ENCODE results near the gene TCP11L2. TPM values are rescaled to one million over a fixed set of nuclear protein-coding genes. Genes with fewer than 3 reads are reported as not detected.
"Not testable (repeated sequence)": the region's sequence is repeated elsewhere in the genome, so short reads cannot be mapped to it uniquely, and the experiment has no call there.

Gene TCP11L2
- total and polyA plus RNA-seq, 9 of the 15 experiments (the other 6 are each of a cell fraction or from before 2014, with no cell fraction given): 0.39 to 4.5 (median 1.3) TPM

DNA sequence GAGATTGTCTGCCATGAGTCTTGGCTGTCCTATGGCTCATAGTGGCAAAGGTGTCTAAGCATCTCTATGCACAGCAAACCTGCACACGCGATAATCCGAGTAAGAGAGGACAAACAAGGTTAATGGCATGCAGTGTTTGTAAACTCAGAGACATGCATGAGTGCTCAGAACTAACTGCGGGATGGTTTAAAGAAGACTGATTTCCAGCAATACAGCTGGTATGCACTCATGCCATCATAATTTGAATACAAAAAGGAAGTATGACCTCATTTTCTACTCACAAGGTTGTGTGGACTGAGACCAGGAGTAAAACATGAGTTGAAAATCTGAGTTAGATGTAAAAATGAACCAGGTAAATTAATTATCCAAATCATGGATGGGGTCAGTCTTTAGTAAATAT, 16.6 kb upstream of the TCP11L2 start:
- H3K4me2 ChIP-seq (ENCODE audit: insufficient read depth, low read length): no peak overlapping the region
- ChIA-PET CTCF (ENCODE audit: low intra/inter-chr PET ratio) (no interaction called here), POLR2A (interaction anchor here (1.0 kb wide), 1 partner anchor 21 kb away, joined by 3 read pairs; no protein-coding TSS in a partner anchor)
- H3K27me3 ChIP-seq (ENCODE audit: control insufficient read depth in 2 of 2, insufficient read depth in 2 of 2, low read length in 2 of 2): peaks cover 0 to 10% of the 10 kb centered on the region in 2 experiments; a peak in 4 of 5 replicates
- TF ChIP-seq RBM25 (IDR thresholded peaks at IDR 0.05; ENCODE audit: low read depth, low read length, severe bottlenecking) (no peak), USF1 (CRISPR knock-in tag; IDR thresholded peaks at IDR 0.05) (no peak), ATF3 (IDR thresholded peaks at IDR 0.05) (0 out of 2 replicates have a peak, but pooled peaks have one; percentile 35), ATF3 (CRISPR knock-in tag; conservative IDR thresholded peaks at IDR 0.05) (no peak), FOXK1 (CRISPR knock-in tag; IDR thresholded peaks at IDR 0.05; ENCODE audit: borderline replicate concordance) (no peak), SNIP1 (IDR thresholded peaks at IDR 0.05; ENCODE audit: low read depth) (no peak), GTF2F1 (IDR thresholded peaks at IDR 0.05; ENCODE audit: low read depth, low read length) (no peak)
- TF ChIP-seq, protein P1, sequence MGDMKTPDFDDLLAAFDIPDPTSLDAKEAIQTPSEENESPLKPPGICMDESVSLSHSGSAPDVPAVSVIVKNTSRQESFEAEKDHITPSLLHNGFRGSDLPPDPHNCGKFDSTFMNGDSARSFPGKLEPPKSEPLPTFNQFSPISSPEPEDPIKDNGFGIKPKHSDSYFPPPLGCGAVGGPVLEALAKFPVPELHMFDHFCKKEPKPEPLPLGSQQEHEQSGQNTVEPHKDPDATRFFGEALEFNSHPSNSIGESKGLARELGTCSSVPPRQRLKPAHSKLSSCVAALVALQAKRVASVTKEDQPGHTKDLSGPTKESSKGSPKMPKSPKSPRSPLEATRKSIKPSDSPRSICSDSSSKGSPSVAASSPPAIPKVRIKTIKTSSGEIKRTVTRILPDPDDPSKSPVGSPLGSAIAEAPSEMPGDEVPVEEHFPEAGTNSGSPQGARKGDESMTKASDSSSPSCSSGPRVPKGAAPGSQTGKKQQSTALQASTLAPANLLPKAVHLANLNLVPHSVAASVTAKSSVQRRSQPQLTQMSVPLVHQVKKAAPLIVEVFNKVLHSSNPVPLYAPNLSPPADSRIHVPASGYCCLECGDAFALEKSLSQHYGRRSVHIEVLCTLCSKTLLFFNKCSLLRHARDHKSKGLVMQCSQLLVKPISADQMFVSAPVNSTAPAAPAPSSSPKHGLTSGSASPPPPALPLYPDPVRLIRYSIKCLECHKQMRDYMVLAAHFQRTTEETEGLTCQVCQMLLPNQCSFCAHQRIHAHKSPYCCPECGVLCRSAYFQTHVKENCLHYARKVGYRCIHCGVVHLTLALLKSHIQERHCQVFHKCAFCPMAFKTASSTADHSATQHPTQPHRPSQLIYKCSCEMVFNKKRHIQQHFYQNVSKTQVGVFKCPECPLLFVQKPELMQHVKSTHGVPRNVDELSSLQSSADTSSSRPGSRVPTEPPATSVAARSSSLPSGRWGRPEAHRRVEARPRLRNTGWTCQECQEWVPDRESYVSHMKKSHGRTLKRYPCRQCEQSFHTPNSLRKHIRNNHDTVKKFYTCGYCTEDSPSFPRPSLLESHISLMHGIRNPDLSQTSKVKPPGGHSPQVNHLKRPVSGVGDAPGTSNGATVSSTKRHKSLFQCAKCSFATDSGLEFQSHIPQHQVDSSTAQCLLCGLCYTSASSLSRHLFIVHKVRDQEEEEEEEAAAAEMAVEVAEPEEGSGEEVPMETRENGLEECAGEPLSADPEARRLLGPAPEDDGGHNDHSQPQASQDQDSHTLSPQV (IDR thresholded peaks at IDR 0.05): no peak
- no peak for FAIRE-seq
- H3K79me2 ChIP-seq (ENCODE audit: control insufficient read depth, insufficient read depth, low read length): no peaks in the 10 kb centered on the region
- no peak overlapping the region for H2AFZ ChIP-seq (ENCODE audit: low read depth, low read length)
- H3K4me3 ChIP-seq: no peak overlapping the region
- no peak overlapping the region for H3K27ac ChIP-seq (ENCODE audit: extremely low read depth, low read depth, low read length)
- no peaks in the 10 kb centered on the region for H3K9me1 ChIP-seq (ENCODE audit: control insufficient read depth, insufficient read depth, low read length)
- BruUV-seq (replicated peaks): no TSS peak
- intact Hi-C loops (cut with micrococcal nuclease) (loop anchor here (10.0 kb wide), 1 partner anchor 871 kb away; no protein-coding TSS in a partner anchor), in situ Hi-C loops (cut with MboI) (no loop called here)
- H4K20me1 ChIP-seq (replicated peaks; ENCODE audit: control insufficient read depth, insufficient read depth, low read length): no peaks in the 10 kb centered on the region
- no peaks in the 10 kb centered on the region; the same call in 1 of the 2 replicates for H3K9me3 ChIP-seq (replicated peaks; ENCODE audit: control insufficient read depth, insufficient read depth, low read depth, low read length)
- no peak overlapping the region for H3K9ac ChIP-seq (ENCODE audit: insufficient read depth in 1 of 2, low read depth in 2 of 2, low read length in 2 of 2)
- ATAC-seq: no peak
- no peaks in the 10 kb centered on the region for H3K36me3 ChIP-seq (ENCODE audit: control insufficient read depth, insufficient read depth, low read length)
- peaks cover 0 to 16% of the 10 kb centered on the region in 2 experiments; a peak in 2 of 5 replicates for H3K4me1 ChIP-seq (replicated peaks in 1 of 2; ENCODE audit: control insufficient read depth in 2 of 2, insufficient read depth in 2 of 2, low read length in 2 of 2)
- DNase-seq (ENCODE audit: extremely low read depth in 1 of 4, low spot score in 3 of 4): no peak
- WGBS (ENCODE audit: insufficient coverage, low coverage, missing lambda C conversion rate): 38% methylated on average over 4 of the region's 4 CpGs

- BruUV-seq (replicated peaks); H3K27ac ChIP-seq (ENCODE audit: extremely low read depth, low read depth, low read length); H4K20me1 ChIP-seq (replicated peaks; ENCODE audit: control insufficient read depth, insufficient read depth, low read length); H3K36me3 ChIP-seq (ENCODE audit: control insufficient read depth, insufficient read depth, low read length); in situ Hi-C loops (cut with MboI); H3K4me2 ChIP-seq (ENCODE audit: insufficient read depth, low read length); H3K9me3 ChIP-seq (replicated peaks; ENCODE audit: control insufficient read depth, insufficient read depth, low read depth, low read length); ATAC-seq; FAIRE-seq; CTCF ChIA-PET (ENCODE audit: low intra/inter-chr PET ratio); H2AFZ ChIP-seq (ENCODE audit: low read depth, low read length); H3K4me3 ChIP-seq; H3K9me1 ChIP-seq (ENCODE audit: control insufficient read depth, insufficient read depth, low read length); DNase-seq (ENCODE audit: extremely low read depth in 1 of 4, low spot score in 3 of 4); H3K79me2 ChIP-seq (ENCODE audit: control insufficient read depth, insufficient read depth, low read length); H3K9ac ChIP-seq (ENCODE audit: insufficient read depth in 1 of 2, low read depth in 2 of 2, low read length in 2 of 2): not testable (repeated sequence)
- POLR2A ChIA-PET: interaction anchor here (1.0 kb wide), 1 partner anchor 22 kb away, joined by 3 read pairs; no protein-coding TSS in a partner anchor
- peaks cover 0 to 10% of the 10 kb centered on the region in 2 experiments; a peak in 4 of 5 replicates for H3K27me3 ChIP-seq (ENCODE audit: control insufficient read depth in 2 of 2, insufficient read depth in 2 of 2, low read length in 2 of 2)
- peaks cover 0 to 16% of the 10 kb centered on the region in 2 experiments; a peak in 2 of 5 replicates for H3K4me1 ChIP-seq (replicated peaks in 1 of 2; ENCODE audit: control insufficient read depth in 2 of 2, insufficient read depth in 2 of 2, low read length in 2 of 2)
- 34% methylated on average over 14 of the region's 14 CpGs for WGBS (ENCODE audit: insufficient coverage, low coverage, missing lambda C conversion rate)
- intact Hi-C loops (cut with micrococcal nuclease): loop anchor here (10.0 kb wide), 1 partner anchor 872 kb away; no protein-coding TSS in a partner anchor
Observed at GRCh38 chr12:106286576-106287162, 15.9 kb upstream of the TCP11L2 start.
